Activated T-helper 1 cell treated with anti-CD3 and anti-CD28 coated beads, Interleukin-12 subunit alpha, Interleukin-12 subunit beta, Interleukin-2, Interleukin-4 antibody, amounts not matched to agents 30 ng/mL and 10 ng/mL and 1 ng/mL, durations not matched to agents 14 hours and 24 hours and 36 hours (primary cell): Measurements from ENCODE around the gene ERGIC1. TPM values are rescaled to one million over a fixed set of nuclear protein-coding genes. Genes with fewer than 3 reads are reported as not detected.

ENCODE experiments used
- DNase-seq: peaks from one replicate; pipeline ENCODE4 v3.0.0; 2021; ENCODE audit warnings: low spot score
- H3K27ac Mint-ChIP-seq: one replicate; pipeline ENCODE4 v1.8.0; 2021; ENCODE audit warnings: mild to moderate bottlenecking, mixed read lengths
- H3K27me3 Mint-ChIP-seq: one replicate; pipeline ENCODE4 v1.8.0; 2022; ENCODE audit warnings: mild to moderate bottlenecking, moderate library complexity, mixed read lengths; ENCODE audit not compliant: insufficient read depth
- H3K36me3 Mint-ChIP-seq: one replicate; pipeline ENCODE4 v1.8.0; 2021; ENCODE audit warnings: low read depth, mixed read lengths
- H3K4me1 Mint-ChIP-seq: one replicate; pipeline ENCODE4 v1.8.0; 2021; ENCODE audit warnings: low read depth, mixed read lengths
- H3K4me3 Mint-ChIP-seq: one replicate; pipeline ENCODE4 v1.8.0; 2021; ENCODE audit warnings: mild to moderate bottlenecking, moderate library complexity, mixed read lengths
- H3K9me3 Mint-ChIP-seq: one replicate; pipeline ENCODE4 v1.8.0; 2021; ENCODE audit warnings: mixed read lengths
- intact Hi-C: fragments of 100-400 bp; cut with micrococcal nuclease; formaldehyde crosslinking; loops from one replicate; pipeline ENCODE4 v1.15.1; 2024
- total RNA-seq: library from RNA; stranded (reverse); gene quantifications from 2 replicates; pipeline ENCODE4 v1.2.3, GENCODE V29; 2022

The ERGIC1 gene
- total RNA-seq, 1 donor from 2014 or later = 47.4 TPM

DNA sequence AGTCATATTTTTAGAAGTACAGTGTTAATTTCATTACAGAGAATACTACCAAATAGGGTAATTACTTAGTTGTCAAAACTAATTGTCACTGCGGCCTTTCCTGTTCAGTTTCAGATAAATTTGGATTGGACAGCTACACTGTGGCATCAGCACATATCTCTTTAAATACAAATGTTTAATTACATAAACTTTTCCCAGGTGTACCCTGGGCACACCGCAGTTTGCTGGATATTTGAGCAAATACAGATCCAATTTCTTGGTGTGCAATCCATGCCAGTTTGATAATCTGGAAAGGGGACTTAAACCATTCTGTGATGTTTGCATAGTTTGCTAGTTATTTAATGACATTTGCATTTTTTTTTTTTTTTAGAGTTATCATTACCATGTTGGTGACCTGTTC, 160.4 kb downstream of the ERGIC1 start:
- H3K27me3 Mint-ChIP-seq = no peaks in the 10 kb centered on the region
- peaks cover 25% of the 10 kb centered on the region for H3K4me1 Mint-ChIP-seq
- H3K9me3 Mint-ChIP-seq = no peaks in the 10 kb centered on the region
- no peak overlapping the region for H3K4me3 Mint-ChIP-seq
- H3K27ac Mint-ChIP-seq = no peak overlapping the region
- no peak for DNase-seq
- H3K36me3 Mint-ChIP-seq = peaks cover 39% of the 10 kb centered on the region
- intact Hi-C loops = no loop called here

DNA sequence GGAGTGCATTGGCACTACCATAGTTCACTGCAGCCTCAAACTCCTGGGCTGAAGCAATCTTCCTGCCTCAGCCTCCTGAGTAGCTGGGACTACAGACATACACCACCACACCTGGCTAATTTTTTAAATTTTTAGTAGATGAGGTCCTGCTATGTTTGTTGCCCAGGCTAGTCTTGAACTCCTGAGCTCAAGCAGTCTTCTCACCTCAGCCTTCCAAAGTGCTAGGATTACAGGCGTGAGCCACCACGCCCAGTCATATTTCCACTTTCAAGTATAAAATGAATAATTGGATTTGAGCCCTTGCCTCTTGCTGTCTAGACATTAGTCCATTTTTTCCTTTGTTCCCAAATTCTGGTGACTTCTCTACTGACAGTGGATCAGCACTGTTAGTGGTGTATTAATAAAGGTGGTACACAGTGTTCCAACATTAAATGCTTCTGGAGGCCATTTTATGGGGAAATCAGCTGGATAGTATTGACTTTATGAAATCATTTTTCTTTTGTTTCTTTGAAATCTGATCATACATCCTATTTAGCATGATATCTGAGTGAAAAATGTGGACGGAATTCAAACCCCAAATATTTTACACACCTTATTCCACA, 165.4 kb downstream of the ERGIC1 start:
- H3K27me3 Mint-ChIP-seq = no peaks in the 10 kb centered on the region
- H3K27ac Mint-ChIP-seq = no peak overlapping the region
- no peaks in the 10 kb centered on the region for H3K9me3 Mint-ChIP-seq
- no peak for DNase-seq
- H3K4me3 Mint-ChIP-seq = no peak overlapping the region
- intact Hi-C loops = no loop called here
- peaks cover 46% of the 10 kb centered on the region for H3K4me1 Mint-ChIP-seq
- peaks cover 26% of the 10 kb centered on the region for H3K36me3 Mint-ChIP-seq

DNA sequence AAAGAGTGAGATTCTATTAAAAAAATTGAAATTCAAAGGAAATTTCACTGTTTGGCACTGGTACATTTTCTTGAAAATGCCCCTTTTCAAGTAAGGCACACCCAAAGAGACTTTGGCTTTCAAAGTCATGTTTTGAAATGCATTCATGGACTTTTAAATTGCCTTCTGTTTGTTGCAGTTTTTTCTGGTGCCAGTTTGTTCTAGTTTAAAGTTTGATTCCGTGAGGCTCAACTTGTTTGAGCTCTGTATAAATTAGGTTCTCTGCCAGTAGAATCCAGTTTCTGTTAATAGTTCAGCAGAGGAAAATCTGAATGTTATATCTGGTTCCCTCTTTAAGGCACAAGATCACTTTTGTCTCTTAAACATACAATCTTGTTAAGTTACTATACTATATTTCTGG, 165.9 kb downstream of the ERGIC1 start:
- peaks cover 47% of the 10 kb centered on the region for H3K4me1 Mint-ChIP-seq
- H3K27ac Mint-ChIP-seq = no peak overlapping the region
- H3K36me3 Mint-ChIP-seq = peaks cover 26% of the 10 kb centered on the region
- intact Hi-C loops = no loop called here
- H3K4me3 Mint-ChIP-seq = no peak overlapping the region
- DNase-seq = no peak
- H3K27me3 Mint-ChIP-seq = no peaks in the 10 kb centered on the region
- H3K9me3 Mint-ChIP-seq = no peaks in the 10 kb centered on the region

DNA sequence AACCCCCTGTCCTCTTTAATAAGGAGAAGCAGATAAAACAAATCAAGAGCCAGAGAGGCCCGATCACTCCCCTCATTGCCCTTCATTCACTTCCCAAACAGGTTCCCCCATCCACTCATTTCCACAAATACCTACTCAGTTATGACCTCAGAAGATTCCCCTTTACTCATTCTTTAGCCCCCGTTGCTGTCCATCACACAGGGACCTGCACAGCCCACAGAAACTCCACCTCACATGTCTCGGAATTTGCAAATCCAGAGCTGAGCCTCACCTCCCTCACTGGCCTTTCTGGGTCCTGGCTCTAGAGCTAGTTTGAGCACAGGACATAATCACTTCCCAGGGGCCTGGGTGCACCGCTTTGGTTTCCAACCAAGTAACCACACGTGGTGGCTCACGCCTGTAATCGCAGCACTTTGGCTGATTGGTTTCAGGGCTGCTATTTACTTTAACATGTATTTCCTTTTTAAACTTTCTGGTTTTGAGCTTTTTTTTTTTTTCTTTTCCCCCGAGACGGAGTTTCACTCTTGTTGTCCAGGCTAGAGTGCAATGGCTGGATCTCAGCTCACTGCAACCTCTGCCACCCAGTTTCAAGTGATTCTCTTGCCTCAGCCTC, 167.3 kb downstream of the ERGIC1 start:
- Mint-ChIP-seq H3K27ac (peak overlapping the region; percentile 10), H3K4me1 (peaks cover 47% of the 10 kb centered on the region), H3K27me3 (no peaks in the 10 kb centered on the region), H3K36me3 (peaks cover 20% of the 10 kb centered on the region), H3K9me3 (no peaks in the 10 kb centered on the region), H3K4me3 (no peak overlapping the region)
- intact Hi-C loops = no loop called here
- no peak for DNase-seq

Other genes starting within 250 kb of the ERGIC1 start
- 0.05 and 0.12 TPM in 2 replicates for gene NEURL1B, start 193.0 kb upstream of the ERGIC1 start, total RNA-seq
- 11.9 and 12.5 TPM in 2 replicates for gene DUSP1, start 63.1 kb upstream of the ERGIC1 start, total RNA-seq
- gene RPL26L1, start 125.2 kb downstream of the ERGIC1 start, total RNA-seq = 69.0 and 70.9 TPM in 2 replicates
- gene ATP6V0E1, start 149.5 kb downstream of the ERGIC1 start, total RNA-seq = 149 TPM in 2 replicates
- gene CREBRF, start 222.1 kb downstream of the ERGIC1 start, total RNA-seq = 7.4 and 9.2 TPM in 2 replicates